Neuronal stem cell (in vitro differentiated cells): ENCODE measurements around the gene APOBR.

Experiments used
- DNase-seq: peaks from one replicate; pipeline ENCODE4 v3.0.0-alpha.2; 2013; ENCODE audit warnings: low spot score
- H2AFZ ChIP-seq: one replicate; pipeline ENCODE4 v1.6.1; 2013; ENCODE audit warnings: mild to moderate bottlenecking, low read length, inconsistent platforms
- H2AK5ac ChIP-seq: 2 replicates; pipeline ENCODE4 v1.6.1; 2013; ENCODE audit warnings: low read depth, mild to moderate bottlenecking, inconsistent platforms, low read length, moderate library complexity, mixed read lengths
- H2BK120ac ChIP-seq: 2 replicates; pipeline ENCODE4 v1.6.1; 2013; ENCODE audit warnings: low read depth, mild to moderate bottlenecking, inconsistent platforms, low read length, moderate library complexity, mixed read lengths
- H2BK12ac ChIP-seq: one replicate; pipeline ENCODE4 v1.6.1; 2013; ENCODE audit warnings: low read length, inconsistent platforms
- H2BK15ac ChIP-seq: 2 replicates; pipeline ENCODE4 v1.6.1; 2013; ENCODE audit warnings: mild to moderate bottlenecking, low read length, inconsistent platforms, mixed read lengths
- H2BK5ac ChIP-seq: one replicate; pipeline ENCODE4 v1.6.1; 2013; ENCODE audit warnings: inconsistent platforms, mild to moderate bottlenecking, low read length, moderate library complexity
- H3K14ac ChIP-seq: one replicate; pipeline ENCODE4 v1.6.1; 2013; ENCODE audit warnings: low read length, inconsistent platforms
- H3K18ac ChIP-seq: 2 replicates; pipeline ENCODE4 v1.6.1; 2013; ENCODE audit warnings: low read length, inconsistent platforms
- H3K23ac ChIP-seq: 2 replicates; pipeline ENCODE4 v1.6.1; 2013; ENCODE audit warnings: low read depth, mild to moderate bottlenecking, mixed read lengths, low read length, inconsistent platforms; ENCODE audit not compliant: poor library complexity
- H3K27ac ChIP-seq: replicated peaks from 3 replicates; pipeline ENCODE4 v1.5.1; 2013; ENCODE audit warnings: low read length, inconsistent platforms
- H3K27me3 ChIP-seq, 3 experiments: 2 replicates each; pipeline ENCODE4 v1.6.1; 2013; ENCODE audit warnings: low read length in 3 of 3, mild to moderate bottlenecking in 2 of 3, inconsistent platforms in 1 of 3, low read depth in 1 of 3, mixed read lengths in 1 of 3, moderate library complexity in 1 of 3; ENCODE audit not compliant: control insufficient read depth in 3 of 3, insufficient read depth in 3 of 3
- H3K36me3 ChIP-seq, 2 donors: replicated peaks in 1 of 2; 2 replicates each; pipeline ENCODE4 v1.6.1; 2013; ENCODE audit warnings: low read length in 2 of 2; ENCODE audit not compliant: control insufficient read depth in 2 of 2, insufficient read depth in 2 of 2
- H3K4ac ChIP-seq: 2 replicates; pipeline ENCODE4 v1.6.1; 2013; ENCODE audit warnings: inconsistent platforms, mild to moderate bottlenecking, low read length, moderate library complexity
- H3K4me1 ChIP-seq, 2 donors: 1 replicate in 1 of 2; 2 replicates in 1 of 2; pipeline ENCODE4 v1.6.1; 2013; ENCODE audit warnings: low read length in 2 of 2, low read depth in 1 of 2; ENCODE audit not compliant: control insufficient read depth in 2 of 2, insufficient read depth in 1 of 2
- H3K4me2 ChIP-seq: one replicate; pipeline ENCODE4 v1.6.1; 2013; ENCODE audit warnings: mild to moderate bottlenecking, low read length, inconsistent platforms; ENCODE audit not compliant: insufficient read depth, poor library complexity, severe bottlenecking
- H3K4me3 ChIP-seq, 2 donors: 2 replicates each; pipeline ENCODE4 v1.5.1; 2013; ENCODE audit warnings: low read length in 2 of 2, mild to moderate bottlenecking in 2 of 2, inconsistent platforms in 1 of 2, moderate library complexity in 1 of 2
- H3K79me1 ChIP-seq: one replicate; pipeline ENCODE4 v1.6.1; 2013; ENCODE audit warnings: low read depth, mild to moderate bottlenecking, inconsistent platforms, low read length, moderate library complexity
- H3K9ac ChIP-seq: one replicate; pipeline ENCODE4 v1.6.1; 2013; ENCODE audit warnings: mild to moderate bottlenecking, low read depth, low read length, inconsistent platforms; ENCODE audit not compliant: poor library complexity
- H3K9me3 ChIP-seq, 2 donors: replicated peaks in 1 of 2; 2 replicates each; pipeline versions ENCODE3 to v1.6.1; 2013; ENCODE audit warnings: low read length in 2 of 2, mild to moderate bottlenecking in 2 of 2, inconsistent platforms in 1 of 2, low read depth in 1 of 2, mixed read lengths in 1 of 2, moderate library complexity in 1 of 2; ENCODE audit not compliant: control insufficient read depth in 2 of 2, insufficient read depth in 1 of 2
- H4K8ac ChIP-seq: one replicate; pipeline ENCODE4 v1.6.1; 2013; ENCODE audit warnings: low read depth, mild to moderate bottlenecking, inconsistent platforms, low read length, moderate library complexity
- H4K91ac ChIP-seq: one replicate; pipeline ENCODE4 v1.6.1; 2013; ENCODE audit warnings: low read length, low read depth, mild to moderate bottlenecking, inconsistent platforms; ENCODE audit not compliant: poor library complexity
- WGBS, 2 donors: extraction: QIAGEN DNeasy Blood & Tissue Kit; methylation state at CpG; one replicate each; pipeline ENCODE4 v1.1.7; 2013; ENCODE audit warnings: missing lambda C conversion rate in 2 of 2, mixed read lengths in 1 of 2; ENCODE audit not compliant: insufficient read length in 2 of 2, insufficient replicate concordance in 1 of 2; ENCODE audit errors: extremely low coverage in 2 of 2; 5-methylcytosine and 5-hydroxymethylcytosine counted together

The APOBR gene

DNA sequence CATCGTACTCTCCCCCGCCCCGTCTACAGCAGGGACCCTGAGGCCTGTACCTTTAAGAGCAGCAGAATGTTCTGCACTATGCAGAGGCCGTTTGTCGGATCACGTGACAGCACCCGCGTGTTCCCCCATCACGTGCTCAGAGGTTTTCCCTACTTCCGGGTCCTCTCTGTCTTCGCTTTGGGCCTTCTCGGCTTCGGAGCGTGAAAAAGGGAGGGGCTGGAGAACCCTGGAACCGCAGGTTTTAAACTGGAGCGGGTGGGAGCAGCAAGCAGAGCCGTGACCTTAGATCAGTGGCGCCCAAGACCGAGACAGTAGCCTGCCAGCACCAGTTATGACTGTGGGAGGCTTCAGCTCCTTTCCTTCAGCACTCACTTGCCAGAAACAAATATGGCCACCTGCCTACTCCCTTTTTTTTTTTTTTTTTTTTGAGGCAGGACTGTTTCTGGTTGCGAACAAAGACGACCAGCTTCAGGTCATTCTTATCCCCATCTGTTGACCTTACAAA, 2.4 kb upstream of the APOBR start, which contains the start of gene CLN3:
CLN3 (minus strand) TSS at position 105 of the 505 bp plus-strand sequence. CDS start 315 bp downstream, outside the sequence.
- Histone ChIP-seq H3K23ac (peak within 1 kb of the TSS; percentile 39), H3K9ac (peak within 1 kb of the TSS; percentile 91), H2BK12ac (no peak within 1 kb of the TSS), H3K27ac (peak within 1 kb of the TSS; percentile 25), H2AK5ac (peak within 1 kb of the TSS; percentile 16), H4K91ac (no peak within 1 kb of the TSS), H3K4me2 (peak within 1 kb of the TSS; percentile 95), H2BK15ac (no peak within 1 kb of the TSS), H3K9me3 (no peaks in the 10 kb centered on the region), H3K14ac (no peak within 1 kb of the TSS), H3K36me3 (peaks cover 8 to 17% of the 10 kb centered on the region in 2 donors), H3K18ac (peak within 1 kb of the TSS; percentile 68), H2AFZ (peak within 1 kb of the TSS; percentile 95), H4K8ac (no peak within 1 kb of the TSS), H3K27me3 (peaks cover 0 to 20% (median 0%) of the 10 kb centered on the region in 3 experiments), H3K4ac (no peak within 1 kb of the TSS), H2BK5ac (peak within 1 kb of the TSS; percentile 2), H3K4me3 (peak within 1 kb of the TSS; percentile 88 to 90), H2BK120ac (no peak within 1 kb of the TSS), H3K4me1 (no peaks in the 10 kb centered on the region), H3K79me1 (no peaks in the 10 kb centered on the region)
- WGBS, 2 donors: no CpG with 5 or more reads among the region's 21 CpGs
- peak; percentile 84 for DNase-seq

GRCh38 chr16:28492511-28492910, 1.9 kb upstream of the APOBR start:
- H3K27ac ChIP-seq: no peak overlapping the region
- DNase-seq: no peak
- WGBS, 2 donors: no CpG with 5 or more reads among the region's 4 CpGs
- H3K4me2 ChIP-seq: no peak overlapping the region
- no peak overlapping the region for H3K4ac ChIP-seq
- H3K14ac ChIP-seq: no peak overlapping the region
- H4K8ac ChIP-seq: no peak overlapping the region
- peaks cover 0 to 22% (median 0%) of the 10 kb centered on the region in 3 experiments for H3K27me3 ChIP-seq
- H3K4me3 ChIP-seq: peak overlapping the region in 1 of 2 donors; percentile 88
- H3K23ac ChIP-seq: no peak overlapping the region
- no peak overlapping the region for H2AK5ac ChIP-seq
- peak overlapping the region; percentile 95 for H2AFZ ChIP-seq
- no peaks in the 10 kb centered on the region for H3K9me3 ChIP-seq
- no peak overlapping the region for H3K18ac ChIP-seq
- peaks cover 7 to 12% of the 10 kb centered on the region in 2 donors for H3K36me3 ChIP-seq
- no peak overlapping the region for H3K9ac ChIP-seq
- no peak overlapping the region for H4K91ac ChIP-seq
- H2BK12ac ChIP-seq: no peak overlapping the region
- H2BK15ac ChIP-seq: no peak overlapping the region
- H3K4me1 ChIP-seq: no peaks in the 10 kb centered on the region
- H2BK5ac ChIP-seq: no peak overlapping the region
- H2BK120ac ChIP-seq: no peak overlapping the region
- H3K79me1 ChIP-seq: no peaks in the 10 kb centered on the region

GRCh38 chr16:28495098-28495793, 803 bp downstream of the APOBR start:
- peaks cover 0 to 22% (median 0%) of the 10 kb centered on the region in 3 experiments for H3K27me3 ChIP-seq
- H2BK15ac ChIP-seq: peak overlapping the region; percentile 78
- H4K8ac ChIP-seq: no peak overlapping the region
- H4K91ac ChIP-seq: no peak overlapping the region
- H2BK12ac ChIP-seq: no peak overlapping the region
- peak overlapping the region; percentile 82 for H2AFZ ChIP-seq
- no peak for DNase-seq
- no peak overlapping the region for H3K27ac ChIP-seq
- H3K79me1 ChIP-seq: peaks cover 2% of the 10 kb centered on the region
- no peaks in the 10 kb centered on the region for H3K36me3 ChIP-seq
- H3K4ac ChIP-seq: peak overlapping the region; percentile 76
- no peaks in the 10 kb centered on the region for H3K9me3 ChIP-seq
- H3K4me3 ChIP-seq: no peak overlapping the region
- H2AK5ac ChIP-seq: peak overlapping the region; percentile 92
- no peak overlapping the region for H3K9ac ChIP-seq
- no peak overlapping the region for H3K4me2 ChIP-seq
- no peak overlapping the region for H3K23ac ChIP-seq
- peak overlapping the region; percentile 56 for H3K14ac ChIP-seq
- no peaks in the 10 kb centered on the region for H3K4me1 ChIP-seq
- H2BK5ac ChIP-seq: peak overlapping the region; percentile 10
- no peak overlapping the region for H2BK120ac ChIP-seq
- no peak overlapping the region for H3K18ac ChIP-seq
- WGBS, 2 donors: no CpG with 5 or more reads among the region's 13 CpGs
